ENCODE data around the gene NEURL4. TPM values are rescaled to one million over a fixed set of nuclear protein-coding genes. Genes with fewer than 3 reads are reported as not detected.

NEURL4 gene
- total RNA-seq, 1 donor from 2014 or later: 14.2 TPM

GRCh38 chr17:7279448-7279847 is 49.7 kb downstream of the NEURL4 start:
- DNase-seq: no peak

- no peak for DNase-seq
These were observed 62.4 kb downstream of the NEURL4 start for GRCh38 chr17:7266784-7267183.

Small RNAs within 50 kb of the gene (small RNA-seq; reads per million reads assigned to genes)
- gene AC026954.2 (ENCODE audit: low replicate concordance) (not detected), gene RF00019 (ENCODE audit: low replicate concordance) (not detected)

Other genes starting within 250 kb of the NEURL4 start
- 3.7 TPM for gene CLEC10A, start 249.1 kb downstream of the NEURL4 start, total RNA-seq
- 0.39 TPM for gene ASGR2, start 214.5 kb downstream of the NEURL4 start, total RNA-seq
- 3.7 TPM for gene ASGR1, start 150.0 kb downstream of the NEURL4 start, total RNA-seq
- 16.5 TPM for gene DLG4, start 109.5 kb downstream of the NEURL4 start, total RNA-seq
- gene ACADVL, start 109.4 kb downstream of the NEURL4 start, total RNA-seq: 261 TPM
- gene DVL2, start 94.8 kb downstream of the NEURL4 start, total RNA-seq: 47.5 TPM
- gene PHF23, start 89.9 kb downstream of the NEURL4 start, total RNA-seq: 27.0 TPM
- gene GABARAP, start 86.9 kb downstream of the NEURL4 start, total RNA-seq: 223 TPM
- gene CTDNEP1, start 77.6 kb downstream of the NEURL4 start, total RNA-seq: 44.1 TPM
- 27.5 TPM for gene ELP5, start 77.1 kb downstream of the NEURL4 start, total RNA-seq
- gene CLDN7, start 66.9 kb downstream of the NEURL4 start, total RNA-seq: 5.4 TPM
- 11.7 TPM for gene SLC2A4, start 47.6 kb downstream of the NEURL4 start, total RNA-seq
- 1.3 TPM for gene YBX2, start 34.7 kb downstream of the NEURL4 start, total RNA-seq
- 186 TPM for gene EIF5A, start 21.7 kb downstream of the NEURL4 start, total RNA-seq
- gene GPS2, start 14.0 kb downstream of the NEURL4 start, total RNA-seq: 17.2 TPM
- 4.7 TPM for gene ACAP1, start 7.2 kb upstream of the NEURL4 start, total RNA-seq
- 6.3 TPM for gene KCTD11, start 22.8 kb upstream of the NEURL4 start, total RNA-seq
- gene TMEM95, start 25.8 kb upstream of the NEURL4 start, total RNA-seq: not detected
- 2.5 TPM for gene TNK1, start 51.8 kb upstream of the NEURL4 start, total RNA-seq
- gene PLSCR3, start 65.2 kb upstream of the NEURL4 start, total RNA-seq: 16.0 TPM
- 75.9 TPM for gene TMEM256, start 74.8 kb upstream of the NEURL4 start, total RNA-seq
- gene NLGN2, start 78.5 kb upstream of the NEURL4 start, total RNA-seq: 8.8 TPM
- gene SPEM1, start 91.0 kb upstream of the NEURL4 start, total RNA-seq: not detected
- not detected for gene SPEM2, start 96.3 kb upstream of the NEURL4 start, total RNA-seq
- gene SPEM3, start 99.5 kb upstream of the NEURL4 start, total RNA-seq: not detected
- 3.3 TPM for gene TMEM102, start 106.1 kb upstream of the NEURL4 start, total RNA-seq
- gene FGF11, start 110.2 kb upstream of the NEURL4 start, total RNA-seq: 3.4 TPM
- gene CHRNB1, start 115.7 kb upstream of the NEURL4 start, total RNA-seq: 12.5 TPM
- 16.7 TPM for gene ZBTB4, start 150.3 kb upstream of the NEURL4 start, total RNA-seq
- gene SLC35G6, start 152.1 kb upstream of the NEURL4 start, total RNA-seq: not detected
- 73.0 TPM for gene POLR2A, start 155.0 kb upstream of the NEURL4 start, total RNA-seq
- 4.5 TPM for gene TNFSF12, start 219.7 kb upstream of the NEURL4 start, total RNA-seq
- gene TNFSF13, start 229.4 kb upstream of the NEURL4 start, total RNA-seq: 1.7 TPM
- gene SENP3, start 232.6 kb upstream of the NEURL4 start, total RNA-seq: 29.8 TPM